HG03095 (cell line): Measurements from ENCODE around the gene TLCD3A.

Experiments used
- ATAC-seq: cut with Tn5 transposase; IDR thresholded peaks from one replicate; pipeline ENCODE4 v1.9.1; 2021; ENCODE audit warnings: moderate library complexity; ENCODE audit not compliant: unreplicated experiment

Gene TLCD3A

DNA sequence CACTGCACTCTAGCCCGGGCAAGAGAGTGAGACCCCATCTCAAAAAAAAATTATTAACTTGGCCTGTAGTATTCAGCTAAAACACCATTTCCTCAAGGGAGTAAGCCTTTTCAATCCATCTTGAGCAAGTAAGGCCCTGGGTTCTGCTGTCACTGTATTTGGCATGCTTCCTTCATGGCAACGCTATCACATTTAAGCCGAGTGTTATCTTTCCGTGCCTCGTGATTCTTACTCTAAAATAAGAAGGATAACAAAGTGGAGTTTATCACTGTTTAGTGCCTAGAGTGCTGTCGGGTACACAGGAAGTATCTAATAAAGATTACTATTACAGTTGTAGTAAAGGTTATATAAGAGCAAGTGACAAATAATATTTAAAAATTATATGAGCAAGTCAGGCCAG, 26.5 kb upstream of the TLCD3A start:
- ATAC-seq, result no peak

DNA sequence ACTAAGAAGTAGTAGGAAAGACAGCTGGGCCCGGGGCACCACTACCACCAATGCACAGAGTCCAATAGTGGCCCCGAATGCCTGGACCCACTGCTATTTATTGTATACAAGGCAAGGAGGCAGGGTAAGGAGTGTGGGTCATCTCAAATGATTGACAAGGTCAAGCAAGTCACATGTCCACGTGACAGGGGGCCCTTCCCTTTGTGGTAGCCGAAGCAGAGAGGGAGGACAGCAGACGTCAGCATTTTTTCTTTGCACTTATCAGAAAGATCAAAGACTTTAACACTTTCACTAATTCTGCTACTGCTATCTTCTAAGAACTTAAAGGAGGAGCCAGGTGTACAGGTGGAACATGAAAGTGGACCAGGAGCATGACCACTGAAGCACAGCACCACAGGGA, 24.3 kb upstream of the TLCD3A start:
- ATAC-seq, result no peak

DNA sequence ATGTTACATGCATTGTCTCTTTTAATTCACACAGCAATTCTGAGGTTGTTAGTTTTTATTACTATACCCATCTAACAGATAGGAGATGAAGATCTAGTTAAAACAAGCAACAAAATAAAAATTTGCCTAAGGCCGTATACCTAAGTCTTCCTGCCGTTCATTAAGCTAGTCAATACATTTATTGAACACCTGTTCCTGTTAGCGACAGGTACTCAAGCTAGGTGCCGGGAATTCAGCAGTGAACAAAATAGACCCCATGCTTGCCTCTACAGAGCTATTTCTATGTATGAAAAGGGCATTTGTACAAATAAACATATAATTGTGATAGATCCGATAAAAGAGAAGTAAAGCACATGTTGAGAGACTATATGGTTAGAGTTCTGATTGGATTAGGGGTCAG, 14.3 kb upstream of the TLCD3A start:
- no peak for ATAC-seq

DNA sequence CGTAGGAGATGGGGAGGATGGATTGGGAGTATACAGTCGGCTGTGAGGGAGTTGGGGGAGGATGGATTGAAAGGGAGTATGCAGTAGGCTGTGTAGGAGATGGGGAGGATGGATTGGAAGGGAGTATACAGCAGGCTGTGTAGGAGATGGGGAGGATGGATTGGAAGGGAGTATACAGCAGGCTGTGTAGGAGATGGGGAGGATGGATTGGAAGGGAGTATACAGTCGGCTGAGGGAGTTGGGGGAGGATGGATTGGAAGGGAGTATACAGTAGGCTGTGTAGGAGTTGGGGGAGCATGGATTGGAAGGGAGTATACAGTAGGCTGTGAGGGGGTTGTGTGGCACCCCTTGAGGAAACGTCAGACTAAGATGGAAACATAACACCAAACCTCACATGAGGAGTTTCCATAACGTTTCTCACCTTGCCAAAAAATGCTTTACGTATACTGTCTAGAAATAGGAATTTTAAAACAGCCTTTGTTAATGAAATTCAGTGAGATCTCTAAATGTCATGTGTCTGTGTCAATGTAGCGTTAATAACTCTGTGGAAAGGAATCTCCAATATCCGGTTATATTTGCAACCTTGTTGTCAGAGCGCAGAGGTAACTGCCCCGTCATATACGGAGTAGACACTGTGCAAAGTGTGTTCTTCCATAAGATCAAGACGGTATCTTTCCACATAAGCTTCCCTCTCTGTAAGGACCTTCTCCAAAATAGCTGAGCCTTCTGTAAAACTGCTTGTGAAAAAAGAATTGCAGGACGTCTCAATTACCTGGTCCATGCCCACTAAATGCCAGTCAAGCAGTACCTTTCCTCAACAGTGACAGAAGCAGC, 11.5 kb upstream of the TLCD3A start:
- no peak for ATAC-seq

DNA sequence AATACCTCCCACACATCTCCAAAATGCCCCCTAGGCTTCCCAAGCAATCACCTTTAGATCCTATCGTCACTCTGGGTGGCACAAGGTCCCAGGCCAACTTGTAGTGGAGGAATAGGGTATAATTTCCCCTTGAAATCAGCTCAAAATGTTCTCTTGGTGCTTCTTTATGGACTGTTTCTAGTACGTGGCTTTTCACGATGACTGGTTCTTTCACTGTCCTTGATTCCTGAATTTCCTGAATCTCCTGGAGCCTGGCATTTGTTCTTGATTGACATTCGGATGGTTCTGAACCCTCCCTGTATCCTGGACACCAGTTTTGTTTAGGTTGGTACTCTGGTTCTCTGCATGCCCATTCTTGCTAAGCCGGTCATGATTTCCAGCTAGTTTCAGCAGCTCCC, 10.9 kb upstream of the TLCD3A start:
- no peak for ATAC-seq

DNA sequence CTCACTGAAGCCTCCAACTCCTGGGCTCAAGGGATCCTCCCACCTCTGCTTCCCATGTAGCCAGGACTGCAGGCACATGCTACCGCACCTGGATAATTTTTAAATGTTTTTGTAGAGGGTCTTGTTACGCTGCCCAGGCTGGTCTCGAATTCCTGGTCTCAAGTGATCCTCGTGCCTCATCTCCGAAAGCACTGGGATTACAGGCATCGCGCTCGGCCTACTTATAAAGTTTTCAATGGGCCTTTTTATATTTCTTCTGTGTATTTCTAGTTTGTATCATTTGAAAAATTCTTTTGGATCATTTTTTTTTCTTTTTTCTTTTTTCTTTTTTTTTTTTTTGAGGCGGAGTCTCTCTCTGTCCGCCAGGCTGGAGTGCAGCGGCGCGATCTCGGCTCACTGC, 7.3 kb upstream of the TLCD3A start:
- ATAC-seq, result no peak

DNA sequence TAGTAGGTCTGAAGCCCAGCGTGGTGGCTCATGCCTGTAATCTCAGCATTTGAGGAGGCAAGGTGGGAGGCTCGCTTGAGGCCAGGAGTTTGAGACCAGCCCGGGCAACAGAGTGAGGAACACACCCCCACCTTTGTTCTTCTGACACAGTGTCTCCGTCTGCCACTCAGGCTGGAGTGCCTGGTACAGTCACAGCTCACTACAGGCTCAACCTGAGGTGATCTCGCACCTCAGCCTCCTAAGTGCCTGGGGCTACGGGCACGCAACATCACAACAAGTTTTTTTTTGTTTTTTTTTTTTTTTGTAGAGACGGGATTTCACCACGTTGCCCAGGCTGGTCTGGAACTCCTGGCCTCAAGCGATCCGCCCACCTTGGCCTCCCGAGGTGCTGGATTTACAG, 6.7 kb upstream of the TLCD3A start:
- ATAC-seq, result no peak

DNA sequence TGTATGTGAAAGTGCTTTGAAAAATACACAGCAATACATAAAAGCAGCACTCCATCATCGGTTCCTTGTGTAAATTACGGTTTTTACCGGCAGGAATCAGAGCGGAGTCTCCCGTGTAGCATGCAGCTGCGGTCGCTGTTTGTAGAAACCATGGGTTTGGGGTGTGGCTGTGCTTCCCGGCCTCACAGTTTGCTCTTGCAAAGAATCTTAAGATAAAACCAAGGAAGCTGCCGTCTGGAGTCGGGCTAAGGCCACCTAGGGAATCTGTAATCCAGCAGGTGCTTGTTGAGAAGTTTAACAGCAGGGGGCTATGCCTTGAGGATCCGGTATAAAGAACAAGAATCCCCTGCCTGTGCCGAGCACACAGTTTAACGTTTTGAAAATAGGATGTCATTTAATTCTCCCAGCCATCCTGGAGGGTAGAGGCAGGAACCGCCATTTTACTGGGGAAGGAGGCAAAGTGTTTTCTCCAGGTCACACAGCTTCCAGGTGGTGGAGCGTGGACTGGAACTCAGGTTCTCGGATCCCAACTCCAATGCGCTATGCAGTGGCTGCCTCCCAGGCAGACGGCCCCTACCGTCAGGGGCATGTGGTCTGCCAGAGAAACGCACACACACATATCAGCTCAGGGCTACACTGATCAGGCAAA, 6.0 kb upstream of the TLCD3A start:
- no peak for ATAC-seq

DNA sequence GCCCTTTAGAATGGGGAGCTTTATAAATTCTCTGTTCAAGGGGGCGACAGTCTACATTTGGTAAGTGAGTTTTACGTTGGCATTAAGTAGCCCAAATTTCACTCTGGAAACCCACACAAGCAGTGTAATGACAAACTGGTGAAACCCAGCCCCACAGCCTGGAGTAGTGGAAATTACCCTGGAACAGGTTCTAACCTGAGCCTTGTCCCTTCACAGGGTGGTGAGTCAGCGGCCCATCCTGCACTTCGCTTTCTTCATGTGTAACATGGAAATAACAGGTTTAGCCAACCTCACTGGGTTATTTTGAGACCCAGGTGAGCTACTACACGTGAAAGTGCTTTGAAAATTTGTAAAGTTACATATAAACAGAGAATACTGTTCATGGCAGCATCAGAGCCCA, 3.5 kb upstream of the TLCD3A start:
- ATAC-seq, result no peak

DNA sequence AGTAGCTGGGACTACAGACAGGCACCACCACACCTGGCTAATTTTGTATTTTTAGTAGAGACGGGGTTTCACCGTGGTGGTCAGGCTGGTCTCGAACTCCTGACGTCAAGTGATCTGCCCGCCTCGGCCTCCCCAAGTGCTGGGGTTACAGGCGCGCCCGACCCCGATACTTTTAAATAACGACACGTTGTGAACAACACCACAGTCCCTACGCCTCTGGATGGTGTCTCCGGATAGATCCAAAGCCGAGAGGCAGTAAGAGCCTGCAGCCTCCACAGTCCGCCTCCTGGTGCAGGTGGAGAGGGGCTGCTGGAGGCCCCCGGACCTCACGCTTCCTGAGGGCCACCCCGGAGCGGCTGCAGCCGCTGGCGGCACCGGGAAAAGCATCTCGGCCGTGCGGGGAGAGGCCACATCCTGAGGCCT, 741 bp upstream of the TLCD3A start:
- ATAC-seq, result no peak

DNA sequence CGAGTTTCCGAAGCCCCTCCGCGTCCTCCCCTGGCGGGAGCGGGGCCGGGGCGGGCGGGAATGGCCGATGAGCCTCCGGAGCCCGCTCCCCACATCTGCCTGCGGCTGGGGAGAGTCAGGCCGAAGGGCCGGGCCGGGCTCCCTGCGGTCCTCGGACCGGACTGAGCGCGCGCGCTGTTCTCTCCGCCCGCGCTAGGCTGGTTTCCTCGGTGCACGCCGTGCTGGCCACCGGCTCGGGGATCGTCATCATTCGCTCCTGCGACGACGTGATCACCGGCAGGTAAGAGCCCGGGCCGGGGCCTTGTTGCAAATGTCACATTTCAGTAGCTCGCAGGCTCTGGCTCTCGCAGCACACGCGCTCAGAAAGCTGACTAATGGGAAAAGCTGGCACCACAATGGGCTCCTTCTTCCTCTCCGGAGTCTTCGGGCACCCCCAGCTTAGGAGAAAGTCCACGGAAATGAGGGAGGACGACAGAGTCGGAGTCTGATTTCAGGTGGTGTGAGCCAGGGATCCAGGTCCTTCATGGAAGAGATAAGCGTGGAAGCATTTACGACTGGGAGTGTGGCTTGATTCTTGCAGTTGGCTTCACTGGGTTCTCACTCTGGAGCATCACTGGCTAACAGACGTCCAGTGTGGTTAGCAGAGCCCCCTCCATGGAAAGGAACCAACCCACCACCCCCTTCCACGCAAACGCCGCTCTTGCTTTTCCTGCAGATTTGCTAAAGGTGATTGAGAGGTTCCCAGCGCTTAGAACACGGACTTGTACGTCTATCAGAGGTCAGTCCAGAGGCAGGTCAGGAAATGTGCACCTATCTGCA, 715 bp downstream of the TLCD3A start:
- ATAC-seq, result peak; percentile 28

DNA sequence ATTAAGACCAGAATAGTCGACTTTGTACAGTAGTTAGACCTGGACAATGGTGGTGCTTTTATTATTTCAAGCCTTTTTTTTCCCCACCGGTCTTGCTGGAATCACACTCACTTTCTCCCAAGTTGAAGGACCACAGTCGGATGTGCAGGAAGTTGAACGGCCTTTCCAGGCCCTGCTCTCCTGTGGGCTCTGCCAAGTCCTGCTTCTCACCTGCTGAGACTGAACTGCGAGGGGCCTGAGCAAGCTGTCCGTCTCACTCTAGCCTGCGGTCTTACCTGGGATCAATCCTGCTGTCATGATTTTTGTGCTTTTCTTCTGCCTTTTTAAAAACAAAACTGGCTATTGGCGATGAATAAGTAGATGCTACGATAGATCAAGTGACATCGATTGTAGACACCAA, 1.3 kb downstream of the TLCD3A start:
- ATAC-seq, result no peak

DNA sequence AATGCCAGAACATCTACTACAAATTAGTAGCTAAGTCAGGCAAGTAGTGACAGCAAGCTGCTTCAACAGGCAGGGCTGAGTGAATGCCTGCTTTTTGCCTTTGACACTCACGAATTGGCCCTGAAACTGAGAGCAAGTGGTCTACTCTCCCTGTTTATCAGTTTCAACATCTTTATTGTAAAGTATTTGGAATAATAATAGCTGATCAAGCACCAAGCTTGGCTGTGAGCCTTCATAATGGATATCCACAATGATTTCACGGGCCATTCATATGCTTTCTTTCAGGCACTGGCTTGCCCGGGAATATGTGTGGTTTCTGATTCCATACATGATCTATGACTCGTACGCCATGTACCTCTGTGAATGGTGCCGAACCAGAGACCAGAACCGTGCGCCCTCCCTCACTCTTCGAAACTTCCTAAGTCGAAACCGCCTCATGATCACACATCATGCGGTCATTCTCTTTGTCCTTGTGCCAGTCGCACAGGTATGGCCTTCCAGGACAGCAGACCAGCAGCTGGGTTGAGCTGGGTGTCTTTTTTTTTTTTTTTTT, 5.2 kb downstream of the TLCD3A start:
- no peak for ATAC-seq

DNA sequence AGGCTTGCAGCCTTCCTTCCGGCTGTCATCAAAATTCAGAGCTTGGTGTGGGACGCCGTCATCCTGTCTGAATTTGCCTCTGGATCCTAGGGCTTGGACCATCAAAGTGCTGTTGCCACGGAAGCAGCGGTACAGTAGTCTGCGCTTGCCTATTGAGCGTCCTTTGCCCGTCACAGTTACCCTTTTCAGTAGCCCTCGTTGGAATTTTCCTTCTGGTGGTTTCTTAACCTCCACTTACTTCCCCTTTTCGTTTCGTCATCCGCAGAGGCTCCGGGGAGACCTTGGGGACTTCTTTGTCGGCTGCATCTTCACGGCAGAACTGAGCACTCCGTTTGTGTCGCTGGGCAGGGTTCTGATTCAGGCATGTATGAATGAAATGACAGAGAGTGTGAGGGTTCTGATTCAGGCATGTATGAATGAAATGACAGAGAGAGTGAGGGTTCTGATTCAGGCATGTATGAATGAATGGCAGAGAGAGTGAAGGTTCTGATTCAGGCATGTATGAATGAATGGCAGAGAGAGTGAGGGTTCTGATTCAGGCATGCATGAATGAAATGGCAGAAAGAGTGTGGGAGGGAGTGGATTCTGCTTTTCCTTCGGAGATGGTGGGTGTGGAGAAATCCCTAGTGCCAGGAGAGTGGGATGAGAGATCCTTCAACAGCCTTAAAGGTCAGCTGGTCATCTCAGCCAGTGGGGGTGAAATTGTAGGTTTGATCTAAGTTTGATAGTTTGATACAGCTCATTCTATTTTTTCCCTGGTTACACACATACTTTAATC, 8.0 kb downstream of the TLCD3A start:
- peak; percentile 74 for ATAC-seq

DNA sequence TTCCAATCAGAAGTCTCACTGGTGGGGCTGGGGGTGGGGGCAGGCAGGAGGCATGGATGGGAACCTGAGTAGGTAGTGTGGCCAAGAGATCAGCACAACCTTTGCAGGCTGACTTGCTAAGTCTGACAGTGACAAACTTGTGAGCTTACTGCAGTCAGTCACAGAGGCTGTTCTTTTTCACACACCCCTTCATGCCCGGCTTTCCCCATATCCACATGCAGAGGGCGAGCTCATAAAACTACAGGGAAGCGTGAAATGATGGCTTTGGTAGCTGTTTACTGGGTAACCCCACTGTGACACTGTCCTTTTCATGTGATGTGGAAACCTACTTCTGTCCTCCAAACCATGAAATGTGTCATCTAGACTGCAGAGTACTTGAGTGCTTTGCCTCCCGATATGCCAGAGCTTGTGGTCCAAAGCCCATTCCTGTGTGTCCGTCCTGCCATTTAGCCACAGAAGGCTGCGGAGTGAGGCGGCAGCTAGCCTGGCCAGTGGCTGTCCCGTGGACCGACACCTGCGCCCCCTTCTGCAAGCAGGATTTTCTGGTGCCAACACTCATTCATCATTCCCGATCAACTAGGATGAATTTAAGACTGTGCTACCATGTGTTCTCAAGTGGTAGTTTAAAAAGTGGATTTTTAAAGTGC, 9.9 kb downstream of the TLCD3A start:
- ATAC-seq, result no peak

DNA sequence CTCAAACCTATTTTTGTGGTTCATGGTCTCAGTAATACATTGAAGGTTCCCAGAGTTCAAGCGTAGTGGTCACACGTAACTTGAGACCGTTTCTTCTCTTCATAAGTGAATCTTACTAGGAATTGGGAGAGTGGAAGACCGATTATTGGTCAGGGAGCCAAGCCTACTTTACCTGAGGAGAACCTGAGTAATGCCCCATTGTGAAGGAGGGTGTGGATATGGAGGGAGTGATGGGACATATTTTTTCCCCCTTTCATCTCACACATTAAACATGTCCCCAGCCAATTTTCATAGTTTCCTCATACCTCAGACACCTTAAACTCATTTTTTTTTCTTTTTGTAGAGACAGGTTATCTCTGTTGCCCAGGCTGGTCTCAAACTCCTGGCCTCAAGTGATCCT, 10.7 kb downstream of the TLCD3A start:
- no peak for ATAC-seq

DNA sequence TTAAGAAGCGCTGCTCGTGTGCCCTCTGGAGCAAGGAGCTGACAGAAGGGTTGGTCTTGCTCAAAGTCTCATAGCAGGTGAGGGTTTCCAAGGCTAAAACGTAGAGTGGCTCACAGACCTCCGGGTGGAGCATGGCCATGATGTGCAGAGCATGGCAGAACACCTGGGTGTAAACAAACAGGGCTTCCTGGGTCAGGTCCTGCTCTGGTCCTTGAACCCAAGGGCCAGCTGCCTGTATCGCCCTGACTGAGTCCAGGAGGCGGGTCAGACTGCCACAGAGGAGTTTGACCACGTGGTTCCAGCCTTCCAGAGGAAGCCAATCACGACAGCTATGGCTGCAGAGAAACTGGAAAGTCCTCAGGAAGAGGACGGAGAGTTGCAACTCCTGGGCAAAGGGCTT, 12.5 kb downstream of the TLCD3A start:
- no peak for ATAC-seq

DNA sequence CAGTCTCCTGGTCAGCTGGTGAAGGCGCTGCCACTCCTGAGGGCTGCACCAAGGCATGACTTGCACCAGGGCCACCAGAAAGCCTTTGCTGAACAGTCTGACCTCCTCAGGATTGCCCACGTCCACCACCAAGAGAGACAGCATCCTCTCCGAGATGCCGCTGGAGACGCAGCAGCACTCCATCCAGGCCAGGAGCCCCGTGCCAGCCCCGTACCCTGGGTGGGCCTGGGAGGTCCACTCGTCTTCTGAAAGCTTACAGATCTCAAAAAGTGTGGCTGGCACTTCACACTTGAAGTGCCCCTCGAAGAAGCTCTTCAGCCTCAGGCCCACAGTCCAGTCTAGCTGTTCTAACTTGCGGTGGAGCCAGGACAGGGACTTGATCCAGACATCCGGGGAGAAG, 13.0 kb downstream of the TLCD3A start:
- ATAC-seq, result no peak

DNA sequence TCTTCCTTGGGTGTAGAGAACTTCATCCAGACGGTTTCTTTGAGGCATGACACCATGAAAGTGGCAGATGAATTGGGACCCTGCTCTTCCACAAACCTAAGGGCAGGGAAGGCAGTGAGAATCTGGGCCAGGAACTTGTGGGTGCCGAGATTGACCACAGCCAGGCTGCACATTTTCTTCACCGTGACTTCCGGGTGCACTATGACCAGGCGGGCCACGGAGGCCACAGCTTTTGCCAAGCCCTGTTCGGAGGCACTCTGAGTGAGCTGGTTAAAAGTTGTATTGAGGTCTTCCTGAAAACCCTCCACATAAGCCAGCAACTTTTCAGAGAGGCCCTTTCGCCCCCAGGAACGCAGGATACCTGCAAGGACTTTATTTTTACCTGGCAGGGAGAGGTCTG, 13.8 kb downstream of the TLCD3A start:
- no peak for ATAC-seq
